ENCODE results near the gene TARBP2. TPM values are rescaled to one million over a fixed set of nuclear protein-coding genes. Genes with fewer than 3 reads are reported as not detected.

TARBP2 gene
- total RNA-seq, 1 experiment from 2014 or later = 47.8 TPM

GRCh38 chr12:53489242-53489864 is 11.7 kb upstream of the TARBP2 start:
- H3K4me1 ChIP-seq (replicated peaks; ENCODE audit: insufficient read depth) = peaks cover 14% of the 10 kb centered on the region; the same call in 1 of the 2 replicates
- no peak overlapping the region for H3K27ac ChIP-seq
- no peaks in the 10 kb centered on the region for H3K27me3 ChIP-seq (ENCODE audit: insufficient read depth, low read depth)
- H4K20me1 ChIP-seq (ENCODE audit: insufficient read depth) = no peaks in the 10 kb centered on the region
- no peaks in the 10 kb centered on the region for H3K36me3 ChIP-seq (ENCODE audit: low read depth)
- H3K79me2 ChIP-seq (ENCODE audit: low read depth) = no peaks in the 10 kb centered on the region
- BruUV-seq (replicated peaks) = no TSS peak
- no peaks in the 10 kb centered on the region for H3K9me2 ChIP-seq (ENCODE audit: insufficient read depth)
- ChIA-PET CTCF (no interaction called here), POLR2A (ENCODE audit: unreplicated experiment) (no interaction called here)
- no peak overlapping the region for H3K4me2 ChIP-seq
- no peak overlapping the region for H3K4me3 ChIP-seq
- no peak for TF ChIP-seq CTCF (conservative IDR thresholded peaks at IDR 0.05)
- TF ChIP-seq EZH2 (IDR thresholded peaks at IDR 0.05; ENCODE audit: low read depth) = no peak
- intact Hi-C loops (cut with micrococcal nuclease; ENCODE audit: unreplicated experiment) = no loop called here
- no peak for DNase-seq
- peaks cover 24% of the 10 kb centered on the region for H3F3A ChIP-seq (ENCODE audit: insufficient read depth, low read depth)
- H3K9me3 ChIP-seq (ENCODE audit: insufficient read depth, low read depth) = no peaks in the 10 kb centered on the region
- no peak overlapping the region for H2AFZ ChIP-seq

DNA sequence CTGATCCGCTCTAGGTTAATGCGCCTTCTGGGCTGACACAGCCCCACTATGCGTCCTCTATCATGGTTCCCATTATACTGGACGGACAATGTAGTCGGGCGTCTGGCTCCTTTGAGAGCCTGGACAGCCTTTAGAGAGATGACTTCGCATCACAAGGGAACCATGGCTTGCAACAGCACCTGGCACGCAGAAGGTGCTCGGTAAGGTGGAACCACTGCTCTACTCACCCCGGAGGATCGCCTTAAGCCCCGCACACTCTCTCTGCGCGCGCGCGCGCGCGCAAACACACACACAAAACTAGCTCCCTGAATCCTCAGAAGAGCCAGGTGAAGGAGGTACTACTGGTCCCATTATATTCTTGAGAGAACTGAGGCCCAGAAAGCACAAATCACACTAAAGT is 8.9 kb upstream of the TARBP2 start:
- Histone ChIP-seq H3K4me3 (no peak overlapping the region; the same call in 1 of the 2 replicates), H3K36me3 (ENCODE audit: low read depth) (no peaks in the 10 kb centered on the region), H3F3A (ENCODE audit: insufficient read depth, low read depth) (peaks cover 29% of the 10 kb centered on the region), H3K4me2 (peak overlapping the region; percentile 83), H4K20me1 (ENCODE audit: insufficient read depth) (no peaks in the 10 kb centered on the region), H3K4me1 (replicated peaks; ENCODE audit: insufficient read depth) (peaks cover 25% of the 10 kb centered on the region; the same call in 1 of the 2 replicates), H3K27me3 (ENCODE audit: insufficient read depth, low read depth) (no peaks in the 10 kb centered on the region), H3K9me2 (ENCODE audit: insufficient read depth) (no peaks in the 10 kb centered on the region), H3K79me2 (ENCODE audit: low read depth) (no peaks in the 10 kb centered on the region), H2AFZ (no peak overlapping the region), H3K9me3 (ENCODE audit: insufficient read depth, low read depth) (no peaks in the 10 kb centered on the region), H3K27ac (no peak overlapping the region)
- intact Hi-C loops (cut with micrococcal nuclease; ENCODE audit: unreplicated experiment) = no loop called here
- no peak for DNase-seq
- TF ChIP-seq CTCF (conservative IDR thresholded peaks at IDR 0.05) (no peak), EZH2 (IDR thresholded peaks at IDR 0.05; ENCODE audit: low read depth) (no peak)
- CTCF ChIA-PET = interaction anchor here (1.1 kb wide), 1 partner anchor 17 kb away, joined by 3 read pairs; no protein-coding TSS in a partner anchor
- TSS peak; percentile 66 for BruUV-seq (replicated peaks)
- POLR2A ChIA-PET (ENCODE audit: unreplicated experiment) = interaction anchor here (0.6 kb wide), 1 partner anchor 9 kb away, joined by 4 read pairs; the partner anchor contains the start of gene TARBP2

- TF ChIP-seq EZH2 (IDR thresholded peaks at IDR 0.05; ENCODE audit: low read depth) (no peak), CTCF (conservative IDR thresholded peaks at IDR 0.05) (no peak)
- Histone ChIP-seq H4K20me1 (ENCODE audit: insufficient read depth) (no peaks in the 10 kb centered on the region), H3K27me3 (ENCODE audit: insufficient read depth, low read depth) (no peaks in the 10 kb centered on the region), H3K9me2 (ENCODE audit: insufficient read depth) (no peaks in the 10 kb centered on the region), H3K9me3 (ENCODE audit: insufficient read depth, low read depth) (no peaks in the 10 kb centered on the region), H2AFZ (peak overlapping the region; percentile 92), H3F3A (ENCODE audit: insufficient read depth, low read depth) (peaks cover 29% of the 10 kb centered on the region), H3K36me3 (ENCODE audit: low read depth) (no peaks in the 10 kb centered on the region), H3K79me2 (ENCODE audit: low read depth) (no peaks in the 10 kb centered on the region), H3K4me1 (replicated peaks; ENCODE audit: insufficient read depth) (peaks cover 25% of the 10 kb centered on the region; the same call in 1 of the 2 replicates), H3K4me3 (peak overlapping the region; percentile 64), H3K4me2 (peak overlapping the region; percentile 83), H3K27ac (no peak overlapping the region)
- peak; percentile 68 to 93 for DNase-seq
- POLR2A ChIA-PET (ENCODE audit: unreplicated experiment) = interaction anchor here (0.6 to 0.7 kb wide), 3 partner anchors 76 to 680 kb away, joined by 4 to 22 read pairs (median 5); no protein-coding TSS in a partner anchor
- TSS peak; percentile 75 for BruUV-seq (replicated peaks)
- intact Hi-C loops (cut with micrococcal nuclease; ENCODE audit: unreplicated experiment) = no loop called here
- CTCF ChIA-PET = interaction anchor here (0.9 kb wide), 1 partner anchor 172 kb away, joined by 4 read pairs; the partner anchor contains the start of gene AAAS
These were observed 8.1 kb upstream of the TARBP2 start for GRCh38 chr12:53492830-53493609.

All from PC-9 (cell line).